NT2/D1 (cell line): ENCODE results near the gene RNPEPL1.

ENCODE experiments used
- SUZ12 ChIP-seq: IDR thresholded peaks from 2 replicates; pipeline ENCODE4 v1.6.1; 2011; ENCODE audit not compliant: insufficient read length, insufficient read depth; ENCODE audit errors: extremely low read depth
- YY1 ChIP-seq: IDR thresholded peaks from 2 replicates; pipeline ENCODE4 v1.6.1; 2011; ENCODE audit not compliant: insufficient read length, insufficient read depth
- ZNF274 ChIP-seq: IDR thresholded peaks from 2 replicates; pipeline ENCODE4 v1.6.1; 2011; ENCODE audit warnings: mild to moderate bottlenecking, low read depth, low read length

DNA sequence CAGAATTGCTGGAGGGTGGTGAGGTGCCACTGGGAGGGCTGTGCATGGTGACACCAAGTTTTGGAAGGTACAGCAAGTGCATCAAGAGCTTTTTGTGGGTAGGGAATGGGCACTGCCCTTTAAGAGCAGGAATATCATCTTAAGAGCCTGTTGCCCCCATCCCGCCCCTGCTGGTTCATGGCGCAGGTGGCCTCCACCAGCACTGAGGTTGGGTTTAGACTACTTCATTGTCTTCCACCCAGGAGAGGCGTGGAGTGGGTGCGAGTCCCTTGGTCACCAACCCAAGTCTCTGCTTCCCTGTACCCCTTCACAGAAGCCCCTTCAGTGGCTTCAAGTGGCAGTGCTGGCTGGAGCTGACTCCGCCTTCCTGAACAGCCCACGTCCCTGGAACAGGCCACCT is 7.8 kb downstream of the RNPEPL1 start:
- TF ChIP-seq ZNF274 (no peak), YY1 (no peak), SUZ12 (no peak)
